IPS-18a (cell line): Measurements from ENCODE around the gene TIMM23.
"Not testable (repeated sequence)": the region's sequence is repeated elsewhere in the genome, so short reads cannot be mapped to it uniquely, and the experiment has no call there.

Source experiments
- H3K27ac ChIP-seq: one replicate; pipeline ENCODE4 v1.5.1; 2013; ENCODE audit warnings: low read length
- H3K27me3 ChIP-seq: one replicate; pipeline ENCODE4 v1.6.1; 2013; ENCODE audit warnings: mild to moderate bottlenecking, low read length; ENCODE audit not compliant: control insufficient read depth, insufficient read depth
- H3K36me3 ChIP-seq: one replicate; pipeline ENCODE4 v1.6.1; 2013; ENCODE audit warnings: low read depth, low read length; ENCODE audit not compliant: control insufficient read depth
- H3K4me1 ChIP-seq: one replicate; pipeline ENCODE4 v1.6.1; 2013; ENCODE audit warnings: low read depth, low read length; ENCODE audit not compliant: control insufficient read depth
- H3K4me3 ChIP-seq: one replicate; pipeline ENCODE4 v1.5.1; 2013; ENCODE audit warnings: low read length
- H3K9ac ChIP-seq: one replicate; pipeline ENCODE4 v1.6.1; 2013; ENCODE audit warnings: mild to moderate bottlenecking, low read length, moderate library complexity
- H3K9me3 ChIP-seq: one replicate; pipeline ENCODE4 v1.6.1; 2013; ENCODE audit warnings: low read depth, low read length; ENCODE audit not compliant: control insufficient read depth

The TIMM23 gene

GRCh38 chr10:45972106-45972812 is at the start of gene TIMM23:
Gene TIMM23 (plus strand): TSS chr10:45972489. CDS start chr10:45972625, 136 bp downstream.
- H3K4me3 ChIP-seq: peak within 1 kb of the TSS; percentile 93
- H3K9ac ChIP-seq: peak within 1 kb of the TSS; percentile 96
- H3K9me3 ChIP-seq, H3K4me1 ChIP-seq, H3K36me3 ChIP-seq, H3K27me3 ChIP-seq: not testable (repeated sequence)
- peak within 1 kb of the TSS; percentile 93 for H3K27ac ChIP-seq

GRCh38 chr10:45926790-45927189 is 45.5 kb upstream of the TIMM23 start:
- H3K9me3 ChIP-seq, H3K27me3 ChIP-seq, H3K36me3 ChIP-seq, H3K27ac ChIP-seq, H3K4me1 ChIP-seq, H3K4me3 ChIP-seq, H3K9ac ChIP-seq: not testable (repeated sequence)

GRCh38 chr10:45931305-45931704 is 41.0 kb upstream of the TIMM23 start:
- not testable (repeated sequence) for H3K27me3 ChIP-seq, H3K9ac ChIP-seq, H3K27ac ChIP-seq, H3K36me3 ChIP-seq, H3K4me1 ChIP-seq, H3K4me3 ChIP-seq, H3K9me3 ChIP-seq

GRCh38 chr10:45934788-45935187 is 37.5 kb upstream of the TIMM23 start:
- H3K27me3 ChIP-seq, H3K36me3 ChIP-seq, H3K4me1 ChIP-seq, H3K9me3 ChIP-seq, H3K4me3 ChIP-seq, H3K27ac ChIP-seq, H3K9ac ChIP-seq: not testable (repeated sequence)

- not testable (repeated sequence) for H3K4me3 ChIP-seq, H3K27ac ChIP-seq, H3K27me3 ChIP-seq, H3K4me1 ChIP-seq, H3K9ac ChIP-seq, H3K36me3 ChIP-seq, H3K9me3 ChIP-seq
Observed at GRCh38 chr10:45939176-45939697, 33.1 kb upstream of the TIMM23 start.

GRCh38 chr10:45941196-45941595 is 31.1 kb upstream of the TIMM23 start:
- not testable (repeated sequence) for H3K4me3 ChIP-seq, H3K27ac ChIP-seq, H3K9ac ChIP-seq, H3K9me3 ChIP-seq, H3K27me3 ChIP-seq, H3K4me1 ChIP-seq, H3K36me3 ChIP-seq

- not testable (repeated sequence) for H3K27ac ChIP-seq, H3K36me3 ChIP-seq, H3K4me1 ChIP-seq, H3K9ac ChIP-seq, H3K4me3 ChIP-seq, H3K27me3 ChIP-seq, H3K9me3 ChIP-seq
Observed at GRCh38 chr10:45945476-45945875, 26.8 kb upstream of the TIMM23 start.

- not testable (repeated sequence) for H3K36me3 ChIP-seq, H3K9ac ChIP-seq, H3K4me1 ChIP-seq, H3K4me3 ChIP-seq, H3K9me3 ChIP-seq, H3K27ac ChIP-seq, H3K27me3 ChIP-seq
Observed at GRCh38 chr10:45947363-45947762, 24.9 kb upstream of the TIMM23 start.

- H3K4me1 ChIP-seq, H3K9ac ChIP-seq, H3K27me3 ChIP-seq, H3K27ac ChIP-seq, H3K36me3 ChIP-seq, H3K9me3 ChIP-seq, H3K4me3 ChIP-seq: not testable (repeated sequence)
Observed at GRCh38 chr10:45948801-45949200, 23.5 kb upstream of the TIMM23 start.

- H3K36me3 ChIP-seq, H3K9ac ChIP-seq, H3K4me1 ChIP-seq, H3K27ac ChIP-seq, H3K9me3 ChIP-seq, H3K4me3 ChIP-seq, H3K27me3 ChIP-seq: not testable (repeated sequence)
Observed at GRCh38 chr10:45954367-45954766, 17.9 kb upstream of the TIMM23 start.

- not testable (repeated sequence) for H3K4me3 ChIP-seq, H3K4me1 ChIP-seq, H3K9ac ChIP-seq, H3K9me3 ChIP-seq, H3K36me3 ChIP-seq, H3K27ac ChIP-seq, H3K27me3 ChIP-seq
Observed at GRCh38 chr10:45956634-45957033, 15.7 kb upstream of the TIMM23 start.

- H3K4me1 ChIP-seq, H3K27ac ChIP-seq, H3K9me3 ChIP-seq, H3K9ac ChIP-seq, H3K36me3 ChIP-seq, H3K27me3 ChIP-seq, H3K4me3 ChIP-seq: not testable (repeated sequence)
Observed at GRCh38 chr10:45957928-45958327, 14.4 kb upstream of the TIMM23 start.
